ENCODE results near the gene GPA33.

- TF ChIP-seq, protein P1, sequence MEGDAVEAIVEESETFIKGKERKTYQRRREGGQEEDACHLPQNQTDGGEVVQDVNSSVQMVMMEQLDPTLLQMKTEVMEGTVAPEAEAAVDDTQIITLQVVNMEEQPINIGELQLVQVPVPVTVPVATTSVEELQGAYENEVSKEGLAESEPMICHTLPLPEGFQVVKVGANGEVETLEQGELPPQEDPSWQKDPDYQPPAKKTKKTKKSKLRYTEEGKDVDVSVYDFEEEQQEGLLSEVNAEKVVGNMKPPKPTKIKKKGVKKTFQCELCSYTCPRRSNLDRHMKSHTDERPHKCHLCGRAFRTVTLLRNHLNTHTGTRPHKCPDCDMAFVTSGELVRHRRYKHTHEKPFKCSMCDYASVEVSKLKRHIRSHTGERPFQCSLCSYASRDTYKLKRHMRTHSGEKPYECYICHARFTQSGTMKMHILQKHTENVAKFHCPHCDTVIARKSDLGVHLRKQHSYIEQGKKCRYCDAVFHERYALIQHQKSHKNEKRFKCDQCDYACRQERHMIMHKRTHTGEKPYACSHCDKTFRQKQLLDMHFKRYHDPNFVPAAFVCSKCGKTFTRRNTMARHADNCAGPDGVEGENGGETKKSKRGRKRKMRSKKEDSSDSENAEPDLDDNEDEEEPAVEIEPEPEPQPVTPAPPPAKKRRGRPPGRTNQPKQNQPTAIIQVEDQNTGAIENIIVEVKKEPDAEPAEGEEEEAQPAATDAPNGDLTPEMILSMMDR (IDR thresholded peaks at IDR 0.05), result no peak
- TF ChIP-seq POLR2A (IDR thresholded peaks at IDR 0.05), result no peak
Measured at GRCh38 chr1:167081594-167082156, 8.5 kb downstream of the GPA33 start.
